DMS 273 treated with DMSO at 0.1 percent for 48 hours (cell line): Measurements from ENCODE around the gene PKD1L1.
"Not testable (repeated sequence)": the region's sequence is repeated elsewhere in the genome, so short reads cannot be mapped to it uniquely, and the experiment has no call there.

Experiments
- DNase-seq: peaks from one replicate; lab custom pipeline; 2025; lab: John Stamatoyannopoulos, UW

The PKD1L1 gene

DNA sequence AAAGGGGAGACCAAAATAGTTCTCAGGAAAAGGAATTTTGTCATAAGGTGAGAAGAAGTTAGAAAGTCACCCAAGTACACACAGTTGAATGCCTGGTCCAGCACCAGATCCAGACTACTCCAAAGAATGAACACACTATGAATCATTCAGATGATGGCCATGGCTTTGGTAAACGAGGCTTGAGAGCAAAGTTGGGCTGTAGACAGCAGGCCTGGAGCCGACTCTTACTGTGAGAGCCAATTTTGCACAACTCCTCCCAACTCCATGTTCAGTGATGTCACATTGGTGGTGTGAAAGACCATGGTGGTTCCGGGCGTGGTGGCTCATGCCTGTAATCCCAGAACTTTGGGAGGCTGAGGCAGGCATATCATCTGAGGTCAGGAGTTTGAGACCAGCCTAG, 131.6 kb downstream of the PKD1L1 start:
- DNase-seq, result no peak

DNA sequence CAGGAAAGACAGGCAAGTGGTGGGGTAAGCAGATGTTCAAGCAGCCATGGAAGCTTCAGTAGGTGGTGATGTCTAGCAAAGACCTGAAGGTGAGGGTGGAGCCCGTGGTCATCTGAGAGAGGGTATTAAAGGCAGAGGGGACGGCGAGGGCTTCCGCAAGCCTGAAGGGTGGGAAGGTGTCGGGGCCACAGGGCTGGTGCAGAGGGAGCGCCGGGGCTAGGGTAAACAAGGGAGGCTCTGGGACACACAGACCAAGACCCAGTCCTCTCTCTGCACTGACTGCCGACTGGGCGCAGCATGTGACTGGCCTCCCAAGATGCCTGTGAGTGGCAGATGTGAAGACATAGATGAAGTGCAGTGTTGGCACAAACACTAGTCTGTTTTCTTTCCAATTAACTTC, 132.4 kb downstream of the PKD1L1 start:
- no peak for DNase-seq

DNA sequence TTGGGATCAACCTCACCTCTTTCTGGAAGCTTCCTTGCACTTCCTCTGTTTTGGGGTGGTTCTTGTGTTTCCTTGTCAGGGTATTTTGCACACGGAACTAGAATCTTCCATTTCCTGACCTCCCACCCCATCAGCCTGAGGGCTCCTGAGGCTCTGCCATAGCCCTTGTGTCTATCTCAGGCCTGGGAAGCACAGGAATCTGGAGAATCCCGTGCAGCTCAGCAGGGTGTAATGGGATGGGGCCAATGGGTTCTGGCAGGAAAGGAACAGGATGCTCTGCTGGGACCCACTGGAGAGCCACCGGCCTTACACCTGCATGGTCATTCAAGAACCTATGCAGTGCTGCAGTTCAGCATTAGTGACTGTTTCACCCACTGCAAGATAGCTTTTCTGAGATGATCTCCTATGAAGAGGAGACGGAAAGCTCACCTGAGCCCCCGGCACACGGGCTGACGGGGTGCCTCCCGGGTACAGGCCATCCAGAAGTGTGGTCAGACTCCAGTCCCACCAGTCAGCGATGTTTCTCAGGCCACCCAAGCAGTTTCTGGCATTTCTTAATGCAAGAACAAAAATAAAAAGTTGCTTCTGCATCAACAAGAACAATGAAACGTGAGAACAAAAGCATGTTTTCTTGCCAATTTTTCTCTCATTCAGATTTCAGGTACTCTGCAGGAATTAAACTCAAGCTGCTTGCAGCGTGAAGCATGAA, 133.2 kb downstream of the PKD1L1 start:
- no peak for DNase-seq

DNA sequence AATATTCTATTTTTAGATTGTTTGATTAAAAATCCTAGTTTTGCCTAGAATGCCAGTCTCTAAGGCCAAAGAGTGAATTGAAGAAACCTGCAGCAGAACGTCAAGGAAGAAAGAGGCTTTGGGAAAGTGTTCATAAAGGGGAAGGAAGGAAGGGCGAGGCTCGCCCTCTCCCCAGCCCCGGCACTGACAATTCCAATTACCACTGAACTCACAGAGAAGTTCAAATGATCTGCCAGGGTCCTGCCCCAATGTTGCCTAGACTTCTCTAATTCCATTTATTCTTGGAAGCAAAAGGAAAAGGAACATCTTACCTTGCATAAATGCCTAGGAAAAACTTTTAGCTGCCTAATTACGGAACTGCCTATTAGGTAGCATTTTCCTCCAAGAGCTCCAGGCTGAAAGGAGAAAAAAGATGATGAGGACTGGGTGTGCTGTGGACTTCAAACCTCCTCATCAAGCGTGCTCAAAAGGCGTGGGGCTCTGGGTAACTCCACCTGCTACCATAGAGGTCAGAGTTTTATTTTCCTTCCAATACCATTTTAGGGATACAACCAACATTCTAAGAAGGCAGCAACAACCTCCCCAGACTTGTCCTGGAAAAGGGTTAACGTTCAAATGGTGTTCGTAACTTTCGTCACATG, 134.5 kb downstream of the PKD1L1 start:
- no peak for DNase-seq

DNA sequence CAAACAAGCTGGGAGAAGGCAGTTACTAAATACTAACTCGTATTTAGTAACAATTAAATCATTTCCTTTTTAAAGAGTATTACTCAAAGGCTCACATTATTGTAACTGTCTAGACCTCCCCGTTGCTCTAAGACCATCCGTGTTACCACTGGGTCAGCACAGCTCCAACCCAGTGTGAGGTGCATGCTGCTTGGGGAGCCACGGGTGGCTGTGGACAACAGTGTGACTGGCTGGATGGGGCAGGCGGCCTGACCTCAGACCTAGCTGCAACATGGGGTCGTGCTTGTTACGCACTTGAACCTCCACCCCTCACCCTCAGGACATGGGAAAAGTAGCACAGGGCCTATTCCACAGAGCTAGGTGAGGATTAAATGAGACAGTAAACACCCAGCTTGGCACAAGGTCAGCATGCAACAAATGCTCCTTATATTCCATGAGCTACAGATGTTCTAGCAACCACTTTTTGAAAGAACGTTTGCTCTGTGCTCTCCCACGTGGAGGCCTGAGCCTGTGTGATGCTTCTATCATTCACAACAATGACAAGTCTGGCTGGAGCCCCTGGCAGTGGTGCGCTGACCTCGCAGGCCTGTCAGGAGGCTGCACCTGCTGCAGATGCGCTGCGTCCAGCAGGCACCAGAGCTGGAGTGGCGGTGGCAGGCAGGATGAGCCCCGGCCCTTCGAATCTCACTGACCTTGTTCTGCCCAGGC, 135.7 kb downstream of the PKD1L1 start:
- DNase-seq, result no peak

DNA sequence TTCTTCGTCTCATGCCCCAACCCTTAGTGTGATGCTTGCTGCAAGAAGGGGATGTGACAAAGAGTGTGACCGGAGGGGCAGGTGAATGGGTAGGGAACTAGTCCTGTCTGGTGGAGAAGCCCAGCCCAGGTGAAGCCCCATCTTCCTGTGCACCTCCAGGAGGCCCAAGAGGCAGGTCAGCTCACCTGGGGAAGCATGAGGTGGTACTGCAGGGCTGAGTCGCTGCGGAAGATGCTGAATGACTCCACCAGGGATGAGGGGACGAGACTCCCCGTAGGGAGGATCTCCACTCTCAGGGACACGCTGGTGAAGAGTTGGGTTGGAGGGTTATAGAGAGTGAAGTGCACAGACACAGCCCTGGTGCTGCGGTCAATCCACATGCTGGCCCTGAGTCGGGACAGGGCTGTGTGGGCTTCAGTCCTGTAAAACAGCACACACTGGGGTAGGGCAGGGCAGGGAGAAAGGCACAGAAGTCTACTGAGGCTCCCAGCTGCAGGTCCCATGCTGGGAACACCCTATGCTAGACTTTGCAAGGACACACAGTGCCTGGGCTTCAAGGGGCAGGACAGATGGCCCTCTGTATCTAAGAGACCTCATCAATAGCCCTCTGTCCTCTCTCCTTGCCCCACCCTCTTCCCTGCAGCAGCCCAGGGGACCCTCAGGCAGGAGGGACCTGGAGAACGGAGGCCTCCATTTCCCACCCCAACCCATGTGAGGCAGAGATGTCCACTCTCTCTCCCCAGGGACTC, 136.5 kb downstream of the PKD1L1 start:
- DNase-seq, result no peak

DNA sequence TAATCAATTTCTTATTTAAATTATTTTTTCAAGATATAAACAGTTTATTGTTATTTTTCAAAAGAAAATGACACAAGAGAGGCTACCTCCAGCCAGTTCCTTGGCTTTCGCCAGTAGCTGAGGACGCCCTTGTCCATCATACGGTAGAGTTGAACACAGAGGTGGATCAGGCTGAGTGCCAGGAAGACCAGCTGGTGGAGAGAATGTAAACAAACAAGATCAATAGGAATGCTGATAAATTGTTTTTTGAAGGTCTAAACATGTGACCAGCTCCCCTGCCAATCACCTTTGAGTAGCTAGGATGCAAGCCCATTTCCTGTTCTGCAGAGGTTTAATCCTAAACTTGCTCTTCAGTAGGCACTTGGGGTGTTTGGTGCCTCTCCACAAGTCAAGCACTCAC, 138.9 kb downstream of the PKD1L1 start:
- no peak for DNase-seq

DNA sequence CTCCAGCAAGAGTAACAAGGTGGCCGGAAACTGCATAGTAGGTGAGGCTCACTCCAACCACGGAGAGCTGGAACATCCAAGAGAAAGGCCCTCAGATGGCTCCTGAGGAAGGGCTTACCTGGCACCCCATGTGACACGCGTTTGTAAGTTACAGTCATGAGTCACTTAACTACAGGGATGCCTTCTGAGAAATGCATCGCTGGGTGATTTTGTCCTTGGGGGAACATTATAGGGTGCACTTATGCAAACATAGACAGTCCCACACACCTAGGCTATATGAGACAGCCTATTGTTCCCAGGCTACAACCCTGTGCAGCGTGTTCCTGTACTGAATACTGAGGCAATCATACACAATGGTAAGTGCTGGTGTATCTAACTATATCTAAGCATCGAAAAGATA, 139.9 kb downstream of the PKD1L1 start:
- no peak for DNase-seq

DNA sequence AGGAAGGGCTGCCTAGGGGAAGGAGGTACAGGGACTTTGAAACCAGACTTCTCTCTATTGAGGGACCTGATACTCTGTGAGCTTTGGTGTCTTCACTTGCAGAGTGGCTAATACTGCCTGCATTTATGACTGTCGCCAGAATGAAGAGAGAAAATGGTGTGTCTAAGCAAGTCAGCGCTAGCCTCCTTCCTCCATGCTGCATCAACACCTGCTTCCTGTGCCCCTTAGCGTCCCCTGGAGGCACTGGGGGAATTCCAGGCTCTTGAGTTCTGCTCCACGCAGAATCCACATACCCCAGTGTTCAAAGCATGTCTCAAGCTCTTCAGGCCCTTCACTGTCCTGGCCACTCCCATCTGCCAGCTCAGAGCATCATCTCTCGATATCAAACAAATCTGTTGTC, 140.5 kb downstream of the PKD1L1 start:
- DNase-seq, result no peak

DNA sequence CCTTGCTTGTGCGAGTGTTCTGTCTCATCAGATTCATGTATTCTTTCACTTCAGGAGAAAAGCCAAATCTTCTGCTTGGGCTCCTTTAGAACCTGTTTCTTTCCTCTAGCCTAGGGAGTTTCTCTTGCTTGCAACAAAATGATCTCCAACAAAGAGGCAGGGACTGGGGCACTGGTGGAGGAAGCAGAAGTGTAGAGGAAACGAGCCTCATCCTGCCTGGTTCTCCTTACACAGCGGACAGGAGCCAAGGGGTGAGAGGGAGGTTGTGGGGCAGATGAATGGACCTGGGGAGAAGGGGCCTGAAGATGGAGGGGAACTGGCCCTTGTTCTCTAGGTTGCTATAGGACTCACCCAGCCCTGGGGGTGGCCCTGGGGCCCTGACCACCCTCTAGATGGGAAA, 141.1 kb downstream of the PKD1L1 start:
- DNase-seq, result no peak

DNA sequence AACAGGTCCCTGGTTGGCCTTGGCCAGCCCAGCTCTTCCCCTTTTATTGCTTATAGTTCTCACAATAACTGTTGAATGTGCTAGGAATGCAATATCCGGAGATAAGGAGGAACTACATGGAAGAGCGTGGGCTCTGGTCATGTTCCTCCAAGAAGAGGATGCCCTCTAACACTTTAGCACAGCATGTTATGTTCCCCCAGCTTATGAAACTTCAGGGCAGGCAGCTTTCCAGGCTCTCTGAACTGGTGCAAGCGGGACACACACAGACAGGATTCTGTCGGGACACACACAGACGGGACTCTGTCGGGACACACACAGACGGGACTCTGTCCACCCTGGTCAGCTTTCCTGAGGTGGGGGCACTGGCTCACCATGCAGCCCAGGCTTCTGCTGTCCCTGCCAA, 141.6 kb downstream of the PKD1L1 start:
- no peak for DNase-seq

DNA sequence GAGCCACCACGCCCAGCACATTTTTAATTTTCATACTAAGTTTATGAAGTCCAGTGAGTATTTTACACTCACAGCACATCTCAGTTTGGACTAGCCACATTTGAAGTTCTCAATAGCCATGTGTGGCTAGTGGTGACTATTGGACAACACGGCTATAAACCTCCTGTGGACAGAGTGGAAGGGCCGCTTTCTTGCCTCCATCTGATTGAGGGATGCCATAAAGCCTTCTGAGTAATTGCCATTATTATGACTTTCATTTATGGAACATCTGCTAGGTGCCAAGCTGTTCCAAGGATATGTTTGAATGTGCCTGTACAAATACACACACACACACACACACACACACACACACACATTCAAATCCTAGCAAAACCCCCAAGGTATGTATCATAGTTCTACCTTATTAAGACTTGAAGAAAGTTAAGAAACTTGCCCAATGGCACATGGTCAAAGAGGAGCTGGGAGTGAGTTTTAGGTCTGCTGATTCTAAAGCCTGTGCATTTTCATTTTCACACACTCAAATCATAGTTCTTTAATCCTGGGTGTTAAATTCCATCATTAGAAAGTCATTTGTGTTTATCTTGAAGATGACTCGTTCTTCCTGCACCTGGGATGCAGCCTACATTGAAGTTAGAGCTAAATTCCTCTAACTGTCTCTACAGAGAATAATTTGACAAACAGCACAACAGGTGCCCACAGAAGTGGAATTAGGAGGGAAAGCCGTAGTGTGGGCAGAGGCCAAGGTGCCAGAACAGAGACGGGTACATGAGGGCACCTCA, 143.3 kb downstream of the PKD1L1 start:
- DNase-seq, result no peak

DNA sequence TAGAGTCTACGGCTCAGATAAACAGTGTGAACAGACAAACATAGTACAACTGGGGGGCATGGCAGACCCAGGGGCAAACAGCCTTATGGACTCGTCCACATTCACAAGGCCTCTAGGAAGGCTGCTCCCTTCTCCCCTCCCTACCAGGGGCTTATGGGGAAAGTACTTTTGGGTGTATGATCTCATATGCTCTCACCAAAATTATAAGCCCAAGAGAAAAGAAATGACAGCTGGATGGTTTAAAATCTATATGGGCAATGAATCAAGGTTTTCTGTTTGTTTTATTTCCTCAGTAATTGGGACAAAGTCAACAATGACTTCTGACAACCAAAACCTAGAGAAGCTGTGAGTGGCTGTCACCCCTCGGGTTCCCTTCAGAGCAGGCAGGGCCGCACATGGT, 144.4 kb downstream of the PKD1L1 start:
- no peak for DNase-seq

DNA sequence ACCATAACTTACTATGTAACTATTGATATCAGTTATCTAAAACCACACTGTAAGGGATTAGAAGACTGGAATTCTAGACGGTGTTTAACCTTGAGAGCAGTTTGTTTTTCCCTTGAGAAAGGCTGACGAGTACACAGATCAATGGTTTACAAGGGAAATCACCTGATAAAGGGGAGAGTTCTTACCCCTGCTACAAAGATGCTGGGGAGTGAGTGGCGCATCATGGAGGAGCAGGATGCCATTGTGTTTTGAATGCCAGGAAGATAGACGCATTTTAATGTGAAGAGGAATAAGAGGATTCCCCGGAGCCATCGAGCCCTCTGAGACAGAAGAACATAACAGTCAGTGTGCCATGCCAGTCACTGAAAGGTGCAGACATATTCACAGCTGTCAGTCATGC, 145.2 kb downstream of the PKD1L1 start:
- DNase-seq, result no peak

DNA sequence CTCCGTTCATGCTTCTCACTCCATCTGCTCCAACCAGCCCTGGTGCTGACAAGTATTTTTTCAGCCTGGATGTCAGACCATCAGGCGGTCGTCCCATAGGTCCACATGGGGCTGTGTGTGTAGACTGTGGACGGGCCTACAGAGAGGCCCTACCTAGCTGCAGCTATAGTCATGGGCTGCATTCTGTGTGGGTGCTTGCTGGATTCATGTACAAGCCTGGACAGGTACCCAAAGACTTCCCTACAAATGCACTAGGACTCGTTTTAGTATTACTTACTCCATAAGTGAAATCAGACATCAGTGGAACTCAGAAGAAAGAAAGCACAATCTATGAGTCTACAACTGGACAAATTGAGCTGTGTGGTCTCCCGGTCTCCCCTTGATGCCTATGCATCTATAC, 146.8 kb downstream of the PKD1L1 start:
- DNase-seq, result no peak

DNA sequence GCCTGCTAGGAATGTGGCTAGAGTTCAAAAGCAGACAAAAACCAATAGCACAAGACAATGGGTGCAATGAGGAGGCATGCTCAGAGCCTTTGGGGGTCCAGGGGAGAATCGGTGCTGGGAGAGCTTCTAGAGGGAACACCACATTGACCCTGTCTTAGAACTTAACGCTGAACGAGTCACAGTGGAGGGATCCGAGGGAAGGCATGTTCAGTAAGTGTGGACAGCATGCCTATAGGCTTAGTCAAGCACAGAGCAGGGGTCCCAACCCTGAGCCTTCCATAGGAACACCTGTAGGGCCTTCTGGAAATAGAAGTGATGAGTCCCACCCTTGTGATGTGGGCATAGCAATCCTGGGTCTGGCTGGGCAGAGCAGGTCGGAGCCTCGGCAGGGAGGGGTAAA, 148.7 kb downstream of the PKD1L1 start:
- DNase-seq, result no peak

DNA sequence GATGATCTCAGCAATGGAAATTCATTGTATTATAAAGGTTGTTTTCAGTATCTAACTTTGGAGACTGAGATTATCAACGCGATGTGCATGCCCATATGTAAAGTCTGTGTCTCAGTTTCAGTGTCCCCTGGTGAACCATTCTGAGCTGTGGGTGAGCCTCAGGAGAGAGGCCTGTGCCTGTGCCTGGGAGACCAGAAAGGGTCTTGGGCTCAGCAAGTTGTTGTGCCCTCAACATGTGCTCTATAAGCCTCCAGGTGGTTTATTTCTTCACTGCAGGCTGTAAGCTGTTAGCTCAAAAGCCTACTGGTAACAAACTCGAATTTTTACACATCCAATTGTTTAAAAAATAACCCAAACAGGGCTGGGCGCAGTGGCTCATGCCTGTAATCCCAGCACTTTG, 151.9 kb downstream of the PKD1L1 start:
- DNase-seq, result no peak

DNA sequence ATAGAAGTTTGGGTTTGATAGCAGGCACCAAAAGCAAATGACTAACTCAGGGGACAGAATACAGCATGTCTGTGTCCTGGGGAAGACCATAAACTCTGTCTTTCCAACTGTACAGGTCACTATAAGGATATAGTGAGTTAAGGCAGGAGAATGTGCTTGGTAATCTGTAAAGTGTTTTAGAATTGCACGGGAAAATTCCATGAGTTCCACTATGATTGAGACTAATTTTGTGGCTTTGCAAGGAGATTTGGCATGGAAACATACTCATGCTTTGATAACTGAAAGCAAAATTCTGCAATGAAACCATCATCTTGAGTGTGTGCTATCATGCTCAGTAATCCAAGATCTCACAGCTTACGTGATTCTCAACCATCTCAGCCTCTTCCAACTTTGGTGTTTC, 152.6 kb downstream of the PKD1L1 start:
- no peak for DNase-seq

DNA sequence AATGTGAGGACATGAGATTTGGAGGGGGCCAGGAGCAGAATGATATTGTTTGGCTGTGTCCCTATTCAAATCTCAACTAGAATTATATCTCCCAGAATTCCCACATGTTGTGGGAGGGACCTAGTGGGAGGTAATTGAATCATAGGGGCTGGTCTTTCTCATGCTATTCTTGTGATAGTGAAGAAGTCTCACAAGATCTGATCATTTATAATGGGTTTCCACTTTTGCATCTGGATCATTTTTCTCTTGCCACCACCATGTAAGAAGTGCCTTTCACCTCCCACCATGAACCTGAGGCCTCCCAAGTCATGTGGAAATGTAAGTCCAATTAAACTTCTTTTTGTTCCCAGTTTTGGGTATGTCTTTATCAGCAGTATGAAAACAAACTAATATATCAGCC, 153.1 kb downstream of the PKD1L1 start:
- not testable (repeated sequence) for DNase-seq

DNA sequence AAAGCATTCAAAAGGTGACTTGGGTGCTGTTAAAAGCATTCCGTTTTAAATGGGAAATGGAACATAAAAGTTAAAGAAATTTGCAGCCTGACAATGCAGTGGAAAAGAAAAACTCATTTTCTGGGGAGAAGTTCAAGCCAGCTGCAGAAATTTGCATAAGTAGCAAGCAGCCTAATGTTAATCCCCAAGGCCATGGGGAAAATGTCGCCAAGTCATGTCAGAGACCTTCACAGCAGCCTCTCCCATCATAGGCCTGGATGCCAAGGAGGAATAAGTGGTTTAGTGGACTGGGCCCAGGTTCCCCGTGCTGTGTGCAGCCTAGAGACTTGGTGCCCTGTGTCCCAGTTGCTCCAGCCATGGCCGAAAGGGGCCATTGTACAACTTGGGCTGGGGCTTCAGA, 154.2 kb downstream of the PKD1L1 start:
- no peak for DNase-seq

DNA sequence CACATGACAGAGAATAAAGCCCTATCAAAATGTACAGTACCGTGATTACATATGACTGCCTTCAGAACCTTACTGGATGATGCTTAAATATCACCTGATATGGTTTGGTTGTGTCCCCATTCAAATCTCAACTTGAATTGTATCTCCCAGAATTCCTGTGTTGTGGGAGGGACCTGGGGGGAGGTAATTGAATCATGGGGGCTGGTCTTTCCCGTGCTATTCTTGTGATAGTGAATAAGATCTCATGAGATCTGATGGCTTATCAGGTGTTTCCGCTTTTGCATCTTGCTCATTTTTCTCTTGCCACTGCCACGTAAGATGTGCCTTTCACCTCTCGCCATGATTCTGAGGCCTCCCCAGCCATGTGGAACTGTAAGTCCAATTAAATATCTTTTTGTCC, 155.1 kb downstream of the PKD1L1 start:
- DNase-seq, result not testable (repeated sequence)

DNA sequence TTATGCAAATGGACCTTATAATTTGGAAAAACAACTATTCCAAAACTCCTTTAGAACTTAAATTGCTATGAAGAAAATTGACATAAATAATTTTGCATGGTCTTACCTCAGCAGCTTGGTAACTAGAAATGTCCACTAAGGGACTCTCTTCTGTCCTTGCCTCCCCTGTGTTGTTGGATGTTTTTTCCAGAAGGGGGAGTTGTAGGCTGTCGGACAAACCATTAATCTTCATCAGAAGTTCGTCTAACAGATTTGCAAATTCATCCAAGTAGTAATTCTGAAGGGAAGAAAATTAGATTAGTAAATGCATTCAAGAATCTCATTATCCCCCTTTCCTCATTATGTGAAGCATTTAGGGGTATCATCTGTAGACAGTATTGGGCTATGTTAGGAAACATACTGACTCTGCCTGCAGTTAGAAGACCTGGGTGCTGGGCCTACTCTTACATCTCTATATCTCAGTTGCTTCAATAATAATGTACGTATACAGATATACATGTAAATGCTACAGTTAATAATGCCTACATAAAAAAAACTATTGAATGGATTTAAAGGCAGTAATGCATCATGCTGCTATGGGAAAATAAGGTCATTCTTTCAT, 155.6 kb downstream of the PKD1L1 start:
- no peak for DNase-seq
